ENCODE data around the gene SLAIN2. TPM values are rescaled to one million over a fixed set of nuclear protein-coding genes. Genes with fewer than 3 reads are reported as not detected.

SLAIN2 gene
- total and polyA plus RNA-seq, 2 of the 4 experiments (the other 2 are of a cell fraction) = 23.3 to 53.0 TPM

- dilution Hi-C loops (cut with HindIII; ENCODE audit: low sequenced_read_pairs, unreplicated experiment) (no loop called here), intact Hi-C loops (cut with micrococcal nuclease) (no loop called here), in situ Hi-C loops (cut with MboI; ENCODE audit: low sequenced_read_pairs) (loop anchor here (25.0 kb wide), 1 partner anchor 88 kb away; no protein-coding TSS in a partner anchor)
- H2BK15ac ChIP-seq (ENCODE audit: low read depth, low read length) = no peak overlapping the region
- ChIA-PET POLR2A (ENCODE audit: unreplicated experiment) (no interaction called here), CTCF (no interaction called here)
- DNase-seq (no peak), ATAC-seq (ENCODE audit: low read depth) (no peak)
- H4K91ac ChIP-seq (ENCODE audit: insufficient read depth, low read depth, low read length) = no peak overlapping the region
- no peak overlapping the region for H4K8ac ChIP-seq (ENCODE audit: low read depth in 2 of 2, low read length in 2 of 2)
- no peak overlapping the region for H2AFZ ChIP-seq (replicated peaks; ENCODE audit: low read length, poor library complexity)
- no TSS peak for BruUV-seq (replicated peaks)
- H3K4me1 ChIP-seq (ENCODE audit: control insufficient read depth, insufficient read depth, low read length) = no peaks in the 10 kb centered on the region
- no peak overlapping the region for H3K18ac ChIP-seq (ENCODE audit: low read depth, low read length)
- H3K4me2 ChIP-seq (ENCODE audit: low read depth, low read length) = no peak overlapping the region
- H3K36me3 ChIP-seq (ENCODE audit: control insufficient read depth, insufficient read depth, low read length) = no peaks in the 10 kb centered on the region
- H2BK5ac ChIP-seq (ENCODE audit: low read depth, low read length, poor library complexity, severe bottlenecking) = no peak overlapping the region
- WGBS, 2 experiments (ENCODE audit: extremely low coverage in 2 of 2, insufficient read length in 1 of 2) = 96% methylated on average over 4 of the region's 6 CpGs; no CpG with 5 or more reads in 1 of the 2 experiments
- H3K27ac ChIP-seq (ENCODE audit: insufficient read depth, low read length) = no peak overlapping the region
- no peak overlapping the region for H2BK20ac ChIP-seq (ENCODE audit: low read depth, low read length)
- TF ChIP-seq NFE2L2 (IDR thresholded peaks at IDR 0.05; ENCODE audit: low read depth, low read length) = no peak
- no peak for TF ChIP-seq RAD21 (IDR thresholded peaks at IDR 0.05; ENCODE audit: low read length)
- TF ChIP-seq CEBPB (IDR thresholded peaks at IDR 0.05; ENCODE audit: low read depth, low read length) = no peak
- TF ChIP-seq POLR2A (IDR thresholded peaks at IDR 0.05; ENCODE audit: low read depth, low read length) = no peak
- no peak for TF ChIP-seq FOS (IDR thresholded peaks at IDR 0.05; ENCODE audit: low read depth, low read length)
- no peak for TF ChIP-seq BHLHE40 (IDR thresholded peaks at IDR 0.05; ENCODE audit: low read depth, low read length)
- TF ChIP-seq ELK1 (IDR thresholded peaks at IDR 0.05; ENCODE audit: borderline replicate concordance, low read depth, low read length) = no peak
- TF ChIP-seq MAFK (IDR thresholded peaks at IDR 0.05; ENCODE audit: low read depth, low read length) = no peak
- TF ChIP-seq SMC3 (IDR thresholded peaks at IDR 0.05; ENCODE audit: low read depth, low read length) = no peak
- no peak for TF ChIP-seq RCOR1 (IDR thresholded peaks at IDR 0.05; ENCODE audit: insufficient replicate concordance, low read length)
- no peak for TF ChIP-seq RFX5 (IDR thresholded peaks at IDR 0.05; ENCODE audit: low read depth, low read length)
- TF ChIP-seq CTCF (conservative IDR thresholded peaks at IDR 0.05; ENCODE audit: low read depth, low read length) = no peak
- TF ChIP-seq USF2 (IDR thresholded peaks at IDR 0.05; ENCODE audit: low read depth, low read length) = no peak
- TF ChIP-seq MXI1 (IDR thresholded peaks at IDR 0.05; ENCODE audit: borderline replicate concordance, low read depth, low read length) = no peak
- no peak for TF ChIP-seq MAZ (IDR thresholded peaks at IDR 0.05; ENCODE audit: borderline replicate concordance, low read depth, low read length)
- TF ChIP-seq CHD1 (IDR thresholded peaks at IDR 0.05; ENCODE audit: low read depth, low read length) = no peak
- no peaks in the 10 kb centered on the region for H3K9me1 ChIP-seq (ENCODE audit: insufficient read depth, low read length)
- no peak overlapping the region for H3K4ac ChIP-seq (ENCODE audit: low read depth, low read length)
- H3K23ac ChIP-seq (ENCODE audit: low read depth, low read length) = no peak overlapping the region
- peaks cover 5% of the 10 kb centered on the region for H3K27me3 ChIP-seq (ENCODE audit: control insufficient read depth, insufficient read depth, low read length)
- H2AK9ac ChIP-seq (replicated peaks; ENCODE audit: low read depth, low read length, poor library complexity) = no peak overlapping the region
- no peak overlapping the region for H3K14ac ChIP-seq (replicated peaks; ENCODE audit: low read depth, low read length)
- H3K9ac ChIP-seq (ENCODE audit: low read depth, low read length) = no peak overlapping the region
- no peak overlapping the region for H2BK120ac ChIP-seq (ENCODE audit: low read depth, low read length)
- H4K5ac ChIP-seq (ENCODE audit: low read depth, low read length) = no peak overlapping the region
- no peaks in the 10 kb centered on the region for H4K20me1 ChIP-seq (ENCODE audit: insufficient read depth, low read length)
- H3K9me3 ChIP-seq (ENCODE audit: control insufficient read depth, insufficient read depth, low read length) = no peaks in the 10 kb centered on the region
- H3K4me3 ChIP-seq (ENCODE audit: insufficient read depth, low read depth, low read length) = no peak overlapping the region
- no peak overlapping the region for H2AK5ac ChIP-seq (ENCODE audit: low read depth, low read length)
- H3K56ac ChIP-seq (ENCODE audit: extremely low read depth, insufficient read depth, low read length) = no peak overlapping the region
- H3K79me1 ChIP-seq (ENCODE audit: low read depth in 1 of 2, low read length in 2 of 2) = no peaks in the 10 kb centered on the region
These were observed 134.4 kb downstream of the SLAIN2 start for GRCh38 chr4:48475770-48476169.
